GM21390 (cell line): ENCODE measurements around the gene EFHD2.
"Not testable (repeated sequence)": the region's sequence is repeated elsewhere in the genome, so short reads cannot be mapped to it uniquely, and the experiment has no call there.

Experiments used
- ATAC-seq: cut with Tn5 transposase; IDR thresholded peaks from one replicate; pipeline ENCODE4 v1.9.1; 2021; ENCODE audit not compliant: unreplicated experiment

EFHD2 gene

DNA sequence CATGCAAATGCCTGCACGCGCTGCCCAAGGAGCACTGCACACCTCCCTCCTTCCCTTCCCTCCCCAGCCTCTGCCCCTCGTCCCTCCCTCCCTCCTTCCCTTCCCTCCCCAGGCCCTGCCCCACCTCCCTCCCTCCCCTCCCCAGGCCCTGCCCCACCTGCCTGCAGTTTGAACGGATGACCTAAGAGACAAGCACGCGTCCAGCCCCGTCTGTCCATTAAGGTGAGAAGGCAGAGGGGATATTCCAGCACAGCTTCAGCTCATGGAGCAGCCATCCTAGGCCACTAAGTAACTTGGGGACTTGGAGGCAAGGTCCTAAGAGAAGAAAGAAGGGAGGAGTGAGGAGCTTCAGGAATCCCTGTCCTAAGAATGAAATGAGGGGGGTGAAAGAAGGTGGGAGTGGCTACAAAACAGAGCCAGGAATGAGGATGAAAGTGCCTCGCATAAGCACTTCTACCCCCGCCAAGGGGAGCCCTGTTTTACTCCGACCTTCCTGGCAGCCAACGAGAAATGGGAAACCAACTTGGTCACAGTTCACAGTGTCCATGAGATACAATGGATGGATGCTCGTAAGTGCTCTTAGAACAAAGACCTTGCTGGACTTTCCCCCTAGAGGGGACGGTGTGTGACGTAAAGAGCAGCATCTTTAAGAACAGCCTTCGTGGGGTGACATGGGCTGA, 21.3 kb upstream of the EFHD2 start:
- no peak for ATAC-seq

DNA sequence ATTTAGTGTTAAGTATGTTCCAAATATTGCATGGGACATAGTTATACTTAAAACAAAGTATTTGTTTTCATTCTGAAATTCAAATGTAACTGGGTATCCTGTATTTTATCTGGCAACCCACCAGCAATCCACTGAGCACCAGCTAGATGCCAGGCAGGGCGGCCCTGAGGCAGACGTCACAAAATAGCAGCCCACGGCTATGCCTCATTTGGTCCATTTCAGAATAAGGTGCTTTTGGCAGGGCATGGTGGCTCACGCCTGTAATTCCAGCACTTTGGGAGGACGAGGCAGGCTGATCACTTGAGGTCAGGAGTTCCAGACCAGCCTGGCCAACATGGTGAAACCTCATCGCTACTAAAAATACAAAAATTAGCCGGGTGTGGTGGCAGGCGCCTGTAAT, 19.9 kb upstream of the EFHD2 start:
- ATAC-seq, result not testable (repeated sequence)

DNA sequence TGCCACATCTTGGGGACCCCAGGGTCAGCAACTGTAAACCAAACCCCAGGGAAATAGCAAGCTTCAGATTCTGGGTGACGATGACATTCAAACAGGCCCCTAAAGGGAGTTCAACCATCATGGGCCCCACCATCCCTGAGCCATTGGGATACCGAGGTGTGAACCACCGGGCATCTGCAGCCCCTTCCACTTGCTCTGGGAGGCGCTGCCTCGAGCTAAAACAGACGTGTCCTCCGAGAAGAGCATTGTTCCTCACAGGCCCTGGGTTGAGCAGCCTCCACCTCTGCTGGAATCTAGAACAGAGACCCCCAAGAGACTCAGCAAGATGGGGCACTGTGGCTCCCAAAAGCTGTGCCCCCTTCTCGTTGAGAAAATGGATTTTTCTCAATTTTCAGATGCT, 19.0 kb upstream of the EFHD2 start:
- no peak for ATAC-seq

DNA sequence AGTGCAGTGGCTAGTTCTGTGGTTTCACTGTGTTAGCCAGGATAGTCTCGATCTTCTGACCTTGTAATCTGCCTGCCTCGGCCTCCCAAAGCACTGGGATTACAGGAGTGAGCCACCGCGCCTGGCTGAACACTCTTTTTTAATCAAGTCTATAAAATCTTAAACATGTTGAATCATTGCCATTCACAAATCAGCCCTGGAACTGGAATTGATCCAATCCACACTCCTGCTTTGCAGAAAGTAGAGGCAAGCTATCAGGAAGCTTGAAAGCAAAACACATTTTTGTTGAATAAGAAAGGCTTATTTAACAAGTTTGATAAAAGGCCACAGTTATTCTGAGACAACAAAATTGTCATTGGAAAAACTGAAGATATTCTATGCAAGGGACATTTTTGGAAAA, 18.3 kb upstream of the EFHD2 start:
- no peak for ATAC-seq

DNA sequence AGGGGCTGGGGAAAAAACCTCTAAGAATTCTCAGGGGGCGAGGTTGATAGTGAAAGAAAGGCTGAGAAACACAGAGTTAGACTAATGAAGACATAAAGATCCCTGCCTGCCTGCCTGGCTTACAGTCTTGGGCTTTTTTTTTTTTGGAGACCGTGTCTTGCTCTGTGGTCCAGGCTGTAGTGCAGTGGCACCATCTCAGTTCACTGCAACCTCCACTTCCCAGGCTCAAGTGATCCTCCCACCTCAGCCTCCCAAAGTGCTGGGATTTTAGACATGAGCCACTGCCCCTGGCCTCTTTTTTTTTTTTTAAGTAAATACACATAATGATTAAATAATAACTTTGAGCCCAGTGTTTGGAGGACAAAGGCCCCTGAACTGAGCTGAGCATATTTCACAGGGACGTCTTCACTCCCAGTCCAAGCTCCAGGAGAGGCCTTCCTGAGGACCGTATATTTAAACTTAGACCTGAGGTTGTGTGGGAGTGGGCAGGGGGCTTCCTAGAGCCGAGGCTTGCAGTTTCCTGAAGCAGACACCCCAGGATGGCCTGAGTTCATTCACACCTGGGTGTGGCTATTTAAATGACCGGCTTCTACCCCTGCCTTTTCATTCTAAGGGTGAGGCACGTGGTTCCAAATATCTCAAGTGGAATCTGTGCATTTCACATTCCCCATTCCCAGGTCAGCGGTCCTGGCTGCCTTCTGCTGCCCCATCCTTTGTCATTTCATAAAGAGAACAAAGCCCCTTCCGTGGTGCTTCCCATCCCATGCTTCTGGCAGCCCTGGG, 16.0 kb upstream of the EFHD2 start:
- ATAC-seq, result no peak

DNA sequence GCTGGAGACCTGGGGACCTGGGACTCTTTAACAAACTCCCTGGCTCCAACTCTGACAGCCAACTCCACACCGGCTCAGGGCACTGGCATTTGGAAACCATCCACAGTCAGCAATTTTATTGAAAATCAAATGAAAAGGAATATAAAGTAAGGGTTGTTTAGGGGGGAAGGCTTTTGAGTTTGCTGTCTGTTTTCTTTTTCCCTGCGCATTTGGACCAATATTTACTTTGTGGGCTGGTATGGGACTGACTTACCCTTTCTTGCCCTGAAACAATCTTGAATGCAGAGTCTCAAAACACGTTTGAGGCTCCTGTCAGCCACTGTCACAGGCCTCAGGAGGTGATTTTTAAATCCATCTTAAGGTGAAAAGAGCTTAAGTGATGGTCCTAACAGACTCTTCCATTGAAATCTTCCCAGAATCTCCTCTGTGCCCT, 15.4 kb upstream of the EFHD2 start:
- ATAC-seq, result no peak

DNA sequence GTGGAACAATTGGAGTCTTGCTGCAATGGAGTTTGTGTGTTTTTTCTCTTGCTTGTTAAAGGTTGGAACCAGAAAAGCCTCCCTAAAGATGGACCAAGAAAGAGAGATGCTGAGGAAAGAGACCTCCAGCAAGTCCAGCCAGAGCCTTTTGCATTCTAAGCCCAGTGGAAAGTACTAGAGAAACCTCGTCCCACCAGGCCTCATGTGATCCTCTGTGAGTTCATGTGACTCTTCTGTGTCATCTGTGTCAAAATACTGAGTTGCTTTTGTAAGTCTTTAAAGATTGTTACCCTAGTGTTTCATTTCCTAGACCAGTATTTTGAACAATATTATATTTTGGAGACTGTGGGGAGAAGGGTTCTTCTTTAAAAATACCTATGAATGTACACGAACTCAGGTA, 12.5 kb upstream of the EFHD2 start:
- ATAC-seq, result no peak

DNA sequence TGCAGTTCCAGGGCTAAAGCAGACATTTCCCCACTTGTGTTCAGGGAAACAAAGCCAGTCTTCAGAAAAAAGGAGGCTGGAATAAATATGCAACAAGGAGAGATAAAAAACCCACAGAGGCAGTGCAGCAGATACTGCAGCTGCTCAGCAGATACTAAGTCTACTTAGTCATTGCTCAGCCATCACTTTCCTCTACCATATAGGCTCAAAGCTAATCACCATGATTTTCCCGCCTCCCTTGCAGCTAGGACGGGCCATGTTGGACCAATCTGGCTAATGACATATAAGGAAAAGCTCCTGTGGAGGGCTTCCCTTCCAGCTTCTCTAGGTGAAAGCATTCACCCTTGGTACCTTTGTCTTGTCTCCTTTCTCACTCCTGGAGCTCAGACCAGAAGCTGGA, 10.0 kb upstream of the EFHD2 start:
- ATAC-seq, result no peak

DNA sequence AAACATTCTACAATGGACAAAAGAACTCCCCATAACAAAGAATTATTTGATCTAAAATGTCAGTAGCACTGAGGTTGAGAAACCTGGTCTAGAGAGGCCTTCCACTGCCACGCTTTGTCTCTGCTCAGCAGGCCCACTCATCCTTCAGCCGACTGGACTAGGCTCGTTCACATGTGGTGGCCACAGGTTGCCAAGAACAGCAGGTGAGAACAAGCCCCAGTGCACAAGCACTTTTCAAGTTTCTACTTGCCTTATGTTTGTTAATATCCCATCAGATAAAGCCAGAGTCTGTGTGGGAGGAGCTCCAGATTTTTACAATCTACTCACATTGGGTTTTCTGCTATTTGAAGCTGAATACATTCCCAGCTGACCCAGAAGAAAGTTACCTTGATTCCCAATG, 9.1 kb upstream of the EFHD2 start:
- ATAC-seq, result no peak

DNA sequence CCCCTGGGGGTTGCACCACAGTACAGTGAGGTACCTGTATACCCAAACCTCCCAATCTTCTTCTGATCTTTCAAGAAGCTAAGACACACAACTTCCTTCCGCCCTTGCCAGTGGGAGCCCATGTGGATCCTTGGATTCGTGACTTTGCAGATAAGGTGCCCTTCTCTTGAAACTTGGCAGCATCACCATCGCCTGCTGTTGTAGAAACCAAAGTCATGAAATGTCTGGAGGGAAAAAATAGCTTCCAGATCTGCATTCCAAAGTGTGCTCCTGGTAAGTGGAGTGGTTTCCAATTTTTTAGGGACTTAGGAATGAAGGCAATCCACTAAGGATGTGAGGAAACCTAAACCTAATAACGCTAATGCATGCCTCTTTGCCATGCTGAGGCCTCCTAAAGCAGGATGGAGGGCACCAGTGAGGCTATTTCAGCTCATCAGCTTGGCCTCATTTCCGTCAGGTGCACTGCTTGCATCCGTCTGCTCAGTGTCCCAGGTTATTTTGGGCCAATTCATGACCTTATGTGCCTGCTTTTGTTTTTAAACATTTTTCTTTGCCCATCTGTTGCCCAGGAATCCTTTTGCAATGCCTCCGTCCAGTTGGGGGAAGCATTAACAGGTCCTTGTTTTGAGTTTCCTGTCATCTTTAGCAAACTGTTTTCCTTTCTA, 8.2 kb upstream of the EFHD2 start:
- ATAC-seq, result no peak

DNA sequence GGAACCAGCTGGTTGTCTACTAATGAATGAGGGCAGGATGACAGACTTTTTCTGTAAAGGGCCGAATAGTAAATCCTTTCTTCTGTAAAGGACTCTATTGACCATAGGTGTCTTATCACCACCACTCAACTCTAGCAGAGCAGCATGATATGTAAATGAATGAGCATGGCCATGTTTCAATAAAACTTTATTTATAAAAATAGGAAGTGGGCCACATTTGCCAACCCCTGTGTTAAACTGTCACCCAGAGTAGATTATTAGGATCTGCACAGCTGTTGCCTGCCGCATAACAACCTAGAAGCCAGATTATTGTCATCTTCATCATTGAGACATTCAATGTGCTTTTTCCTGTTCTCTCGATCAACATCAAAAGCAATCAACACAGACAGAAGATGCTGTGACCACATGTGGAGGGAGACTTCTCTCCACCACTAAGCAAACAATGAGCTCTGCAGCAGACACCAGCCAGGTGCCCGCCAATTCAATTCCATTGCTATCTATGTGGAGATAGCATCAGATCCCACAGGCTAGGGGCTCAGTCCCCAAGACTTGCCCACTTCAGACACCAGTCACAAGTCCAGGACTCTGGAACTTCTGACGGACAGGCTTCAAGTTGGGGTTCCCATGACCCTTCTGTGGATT, 6.8 kb upstream of the EFHD2 start:
- no peak for ATAC-seq

DNA sequence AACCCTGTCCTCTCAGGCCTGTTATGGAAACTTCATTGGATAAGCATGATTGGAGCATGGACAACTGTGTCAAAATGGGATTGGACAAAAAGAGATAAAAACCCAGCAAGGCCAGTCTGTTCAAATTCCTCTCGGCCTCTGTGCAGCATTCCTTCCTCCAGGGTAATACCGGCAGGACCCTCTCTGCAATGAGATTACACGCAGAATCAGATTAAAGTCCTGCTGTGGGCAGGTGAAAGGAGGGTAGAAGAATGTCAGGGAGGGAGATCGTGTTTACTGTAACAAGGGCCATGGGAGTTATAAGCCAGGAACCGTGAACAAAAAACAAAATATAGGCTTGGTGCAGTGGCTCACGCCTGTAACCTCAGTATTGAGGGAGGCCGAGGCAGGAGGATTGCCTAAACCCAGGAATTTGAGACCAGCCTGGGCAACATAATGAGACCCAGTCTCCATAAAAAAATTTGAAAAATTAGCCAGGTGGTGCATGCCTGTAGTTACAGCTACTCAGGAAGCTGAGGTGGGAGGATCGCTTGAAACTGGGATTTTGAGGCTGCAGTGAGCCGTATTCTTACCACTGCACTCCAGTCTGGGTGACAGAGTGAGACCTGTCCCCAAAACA, 5.6 kb upstream of the EFHD2 start:
- ATAC-seq, result no peak

DNA sequence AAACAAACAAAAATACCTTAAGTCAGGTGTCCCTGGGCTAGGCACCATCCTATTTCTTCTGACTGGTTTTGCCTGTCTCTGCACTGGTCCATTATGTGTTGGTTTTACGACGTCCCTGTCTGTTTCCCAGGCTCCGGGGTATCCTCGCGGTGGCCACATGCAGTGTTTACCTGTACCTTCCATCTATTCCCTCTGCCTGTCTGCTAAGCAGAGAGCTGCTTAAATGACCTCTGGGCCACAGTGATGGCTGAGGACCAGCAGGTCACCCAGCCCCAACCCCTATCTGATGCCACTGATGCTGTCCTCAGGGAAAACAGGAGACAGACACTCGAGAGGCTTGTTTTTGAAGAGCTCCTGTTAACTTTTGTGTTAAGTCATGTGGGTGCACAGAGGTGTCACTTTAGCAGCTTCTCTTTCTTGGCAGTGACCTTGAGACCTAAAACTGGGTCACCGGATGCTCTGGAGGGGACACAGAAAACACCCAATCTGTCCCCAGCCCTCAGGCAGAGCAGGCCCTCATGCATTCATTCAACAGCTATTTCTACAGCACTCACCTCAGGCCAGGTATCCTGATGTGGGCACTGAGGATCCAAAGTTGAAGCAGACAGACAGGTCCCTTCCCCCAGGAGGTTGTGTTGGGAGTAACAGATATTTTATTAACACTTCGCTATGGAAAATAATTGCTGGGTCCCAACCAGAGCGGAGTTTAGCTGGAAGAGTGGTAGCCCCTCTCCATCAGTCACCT, 4.4 kb upstream of the EFHD2 start:
- no peak for ATAC-seq

DNA sequence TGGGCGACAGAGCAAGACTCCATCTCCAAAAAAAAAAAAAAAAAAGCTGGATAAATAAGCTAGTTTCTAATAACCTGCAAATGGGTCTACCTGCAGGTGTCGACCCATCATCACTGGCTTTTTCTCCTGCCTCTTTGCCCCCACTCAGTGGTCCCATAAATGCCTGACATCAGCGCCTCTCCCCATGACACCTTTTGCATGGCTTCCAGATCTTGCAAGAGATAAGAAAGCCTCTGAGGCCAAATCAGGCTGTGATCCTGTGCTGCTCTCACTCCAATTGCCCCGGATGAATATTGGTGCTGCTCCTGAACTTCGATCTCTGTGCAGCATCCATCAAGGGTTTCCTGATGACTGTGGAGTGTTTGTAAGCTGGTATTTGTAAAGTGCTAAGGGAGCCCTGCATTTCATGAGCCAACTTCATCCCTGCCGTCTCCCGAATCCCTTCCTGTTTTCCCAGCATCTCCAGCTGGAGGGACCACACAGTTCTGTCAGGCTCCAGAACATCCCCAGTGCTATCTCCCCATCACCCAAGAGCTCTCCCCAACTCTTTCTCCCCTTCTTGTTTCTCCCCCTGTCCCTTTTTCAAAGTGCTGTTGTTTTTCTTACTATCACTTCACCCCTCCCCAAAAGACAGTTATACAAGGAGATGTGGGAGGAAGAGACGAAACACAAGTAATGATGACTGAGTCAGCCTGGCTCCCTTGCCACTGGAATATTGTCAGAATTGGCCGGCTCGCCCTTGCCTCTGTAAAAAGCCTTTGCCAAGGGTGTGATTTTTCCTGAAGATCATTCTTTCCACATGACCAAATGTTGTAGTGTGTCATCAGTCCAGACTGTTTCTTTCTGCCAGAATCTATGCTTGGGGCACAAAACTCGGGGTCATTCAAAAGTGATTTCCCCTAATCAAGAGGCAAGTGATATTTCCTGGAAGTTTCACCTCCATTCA, 2.8 kb upstream of the EFHD2 start:
- no peak for ATAC-seq

DNA sequence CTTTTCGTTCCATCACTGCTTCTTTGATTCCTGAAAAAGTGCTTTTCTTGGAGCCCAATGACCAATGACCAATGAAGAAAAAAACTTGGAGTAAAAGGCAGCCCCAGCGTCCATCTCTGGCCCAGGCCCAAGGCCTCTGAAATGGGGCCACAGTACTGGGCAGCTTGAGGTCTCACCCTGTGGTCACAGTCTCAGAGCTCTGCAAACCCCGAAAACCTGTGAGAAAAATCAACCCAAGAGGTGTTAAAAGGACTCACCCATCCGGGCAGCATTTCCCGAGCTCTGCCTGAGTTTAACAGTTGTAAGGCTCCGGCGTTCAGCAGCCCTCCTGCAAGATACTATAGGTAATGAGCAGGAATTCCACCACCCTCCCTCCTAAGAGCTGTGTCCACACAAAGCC, 2.1 kb upstream of the EFHD2 start:
- ATAC-seq, result no peak

DNA sequence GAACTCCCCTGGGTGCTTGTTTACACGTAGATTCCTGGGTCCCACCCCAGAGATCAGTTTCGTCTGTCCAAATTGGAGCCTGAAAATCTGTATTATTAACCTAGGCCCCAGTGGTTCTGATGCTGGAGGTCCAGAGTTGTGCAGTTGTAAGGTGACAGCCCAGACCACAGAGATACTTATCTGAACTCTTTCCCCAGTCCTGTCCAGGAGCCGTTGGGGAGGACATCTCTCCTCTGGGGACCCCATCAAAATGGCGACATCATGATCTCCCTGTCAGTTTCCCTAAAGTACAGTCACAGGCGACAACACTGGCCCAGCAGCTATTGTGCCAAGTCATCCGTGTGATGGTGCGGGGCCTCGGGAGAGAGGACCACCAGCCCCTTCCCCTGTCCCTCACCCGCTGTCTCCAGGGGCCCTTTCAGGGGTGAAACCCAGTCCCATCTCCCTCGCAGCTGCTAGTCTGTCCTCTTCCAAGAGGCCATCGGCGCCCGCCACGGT, 749 bp upstream of the EFHD2 start:
- no peak for ATAC-seq

DNA sequence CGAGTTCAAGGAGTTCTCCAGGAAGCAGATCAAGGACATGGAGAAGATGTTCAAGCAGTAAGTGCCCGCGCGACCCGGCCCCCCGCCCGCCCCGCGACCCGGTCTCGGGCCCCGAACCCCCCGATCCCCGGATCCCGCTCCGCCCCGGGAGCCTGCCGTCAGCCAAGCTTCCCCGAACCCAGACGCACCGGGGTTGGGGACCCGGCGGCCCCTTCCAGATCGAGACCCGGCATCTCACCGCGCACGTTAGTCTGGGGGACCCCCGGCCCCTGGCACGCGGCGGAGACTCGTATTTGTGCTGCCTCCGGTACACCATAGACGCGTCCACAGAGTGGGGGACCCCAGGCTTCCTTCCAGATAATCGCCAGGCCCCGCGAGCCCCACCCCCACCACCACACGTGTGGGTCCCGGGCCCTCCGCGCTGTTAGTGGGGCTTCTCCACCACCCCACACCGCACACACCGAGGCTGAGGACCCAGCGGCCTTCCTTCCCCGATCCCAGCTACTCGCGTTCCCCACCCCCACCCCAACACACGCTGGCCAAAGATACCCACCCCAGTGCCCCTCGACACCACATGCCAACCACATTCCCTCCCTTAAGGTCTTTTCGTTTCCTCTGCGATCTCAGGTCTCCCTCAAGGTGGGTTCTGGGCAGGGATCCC, 665 bp downstream of the EFHD2 start:
- ATAC-seq, result no peak

DNA sequence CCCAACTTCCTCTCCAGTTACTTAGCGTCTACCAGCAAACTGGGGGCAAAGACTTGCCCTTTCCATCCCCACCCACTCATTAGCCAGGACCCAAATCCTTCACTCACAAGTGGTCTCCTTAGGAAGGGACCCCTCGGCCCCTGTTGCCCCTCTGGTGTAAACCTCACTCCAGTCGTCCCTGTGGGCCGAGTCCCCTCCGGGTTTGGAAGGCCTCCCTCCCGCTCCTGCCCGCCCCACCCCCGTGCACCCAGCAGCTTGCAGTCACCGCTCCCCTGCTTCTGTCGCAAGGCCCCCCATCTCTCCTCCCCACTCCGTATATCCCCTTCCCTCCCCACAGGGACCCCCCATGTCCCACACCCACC, 1.2 kb downstream of the EFHD2 start:
- ATAC-seq, result no peak

DNA sequence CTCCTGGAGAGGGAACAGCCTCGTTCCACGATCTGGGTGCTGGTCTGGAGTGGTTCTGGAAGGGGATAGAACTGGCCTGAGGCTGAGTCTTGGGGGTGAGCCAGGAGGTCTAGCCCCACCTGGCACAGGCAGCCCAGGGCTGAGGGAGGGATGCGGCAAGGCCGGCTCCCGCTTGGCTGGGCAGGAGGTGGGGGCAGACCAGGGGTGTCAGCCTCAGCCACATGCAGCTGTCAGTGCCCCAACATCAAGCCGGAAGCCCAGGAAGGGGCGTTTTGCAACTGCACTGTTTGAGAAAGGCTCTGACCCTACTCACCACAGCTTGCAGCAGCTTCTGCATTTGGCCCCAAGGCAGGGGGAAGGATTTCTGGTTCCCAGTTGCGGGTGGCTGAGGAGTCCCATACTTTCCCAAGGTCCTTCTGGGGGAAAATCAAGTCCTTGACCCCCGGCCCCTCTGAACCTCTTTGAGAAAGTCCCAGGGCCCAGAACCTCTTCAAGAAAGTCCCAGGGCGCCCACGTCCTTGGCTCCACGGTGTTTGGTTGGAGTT, 2.0 kb downstream of the EFHD2 start:
- peak; percentile 55 for ATAC-seq
